ENCODE data around the gene PLEKHA8.
"Not testable (repeated sequence)": the region's sequence is repeated elsewhere in the genome, so short reads cannot be mapped to it uniquely, and the experiment has no call there.

GRCh38 chr7:30098599-30098998 lies 70.4 kb downstream of the PLEKHA8 start:
- TF ChIP-seq POLR2AphosphoS5 (IDR thresholded peaks at IDR 0.05; ENCODE audit: borderline replicate concordance, low read depth, low read length); EZH2 (IDR thresholded peaks at IDR 0.05); FOXP2 (optimal IDR thresholded peaks at IDR 0.05; ENCODE audit: control extremely low read depth, extremely low read length, insufficient read depth): not testable (repeated sequence)
